ENCODE measurements around the gene RAB40B.

The RAB40B gene

DNA sequence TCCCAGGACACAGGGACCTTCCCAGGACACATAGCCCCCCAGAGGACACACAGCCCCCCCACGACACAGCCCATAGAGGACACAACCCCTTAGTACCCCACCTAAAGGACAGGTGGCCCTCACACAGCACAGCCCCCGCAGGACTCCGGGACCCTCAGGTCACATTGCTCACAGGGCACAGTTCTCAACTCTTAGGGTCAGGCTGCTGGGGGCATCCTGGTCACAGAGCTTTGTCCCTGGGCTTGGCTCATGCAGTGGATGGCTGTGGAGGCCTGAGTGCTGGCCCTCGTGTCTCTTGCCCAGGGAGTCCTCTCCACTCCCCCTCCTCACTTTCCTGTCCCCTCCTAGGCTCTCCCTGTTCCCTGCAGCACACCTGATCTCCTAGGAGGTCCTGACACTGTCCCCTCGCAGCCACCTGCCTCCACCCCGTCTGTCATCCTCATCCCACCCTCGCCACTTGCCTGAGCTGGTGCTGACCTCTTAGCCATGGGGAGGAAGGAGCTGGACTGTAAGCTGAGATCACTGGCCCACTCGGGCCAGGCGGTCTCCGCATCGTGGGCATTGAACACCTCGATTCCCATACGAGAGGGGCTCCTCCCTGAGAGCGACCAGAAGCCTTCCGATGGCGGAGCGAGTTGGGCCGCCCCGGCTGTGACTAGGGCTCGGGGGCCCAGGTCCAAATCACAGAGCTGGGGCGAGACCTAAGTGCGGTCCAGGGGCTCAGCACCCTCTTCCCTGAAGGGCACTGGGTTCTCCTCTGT lies 48.8 kb downstream of the RAB40B start:
- no peak for DNase-seq (ENCODE audit: low spot score)

DNA sequence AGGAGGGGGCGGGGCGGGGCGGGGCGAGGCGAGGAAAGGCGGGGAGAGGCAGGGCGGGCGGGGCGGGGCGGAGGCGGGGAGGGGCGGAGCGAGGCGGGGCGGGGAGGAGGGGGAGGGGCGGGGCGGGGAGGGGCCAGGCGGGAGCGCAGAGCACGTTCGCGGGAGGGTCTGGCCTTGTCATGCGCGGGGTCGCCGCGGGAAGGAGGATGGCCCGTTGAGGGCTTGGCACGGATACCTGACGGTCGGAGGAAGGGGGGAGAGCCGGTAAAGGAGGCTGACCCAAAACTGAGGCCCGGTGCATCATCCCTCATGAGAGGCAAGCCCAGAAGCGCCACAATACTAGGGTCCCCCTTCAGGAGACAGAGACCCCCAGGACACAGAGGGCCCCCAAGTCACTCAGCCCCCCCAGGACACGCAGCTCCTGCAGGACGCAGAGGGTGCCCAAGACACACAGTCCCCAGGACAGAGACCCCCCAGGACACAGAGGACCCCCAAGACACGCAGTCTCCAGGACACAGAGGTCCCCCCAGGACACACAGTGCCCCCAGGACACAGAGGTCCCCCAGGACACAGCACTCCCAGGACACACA lies 49.7 kb downstream of the RAB40B start:
- peak; percentile 60 for DNase-seq (ENCODE audit: low spot score)

DNA sequence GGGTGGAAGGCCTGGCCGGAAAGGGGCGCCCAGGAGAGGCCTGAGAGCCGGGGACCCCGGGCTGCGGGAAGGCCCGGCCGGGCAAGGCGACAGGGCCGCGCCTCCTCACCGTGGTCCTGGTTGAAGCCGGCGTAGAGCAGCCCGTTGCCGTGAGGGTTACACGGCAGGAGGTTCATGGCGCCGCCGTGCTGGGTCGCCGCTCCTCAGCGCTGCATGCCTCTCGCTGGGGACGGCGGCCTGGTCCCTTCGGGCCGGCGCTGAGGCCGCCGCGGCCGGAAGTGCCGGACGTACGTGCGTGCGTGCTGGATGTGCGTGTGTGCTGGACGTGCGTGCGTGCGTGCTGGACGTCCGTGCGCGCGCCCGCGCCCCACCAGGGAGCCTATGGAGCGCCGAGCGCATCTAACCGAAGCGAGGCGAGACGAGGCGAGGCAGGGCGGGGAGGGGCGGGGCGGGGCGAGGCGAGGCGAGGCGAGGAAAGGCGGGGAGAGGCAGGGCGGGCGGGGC lies 50.3 kb downstream of the RAB40B start, which contains the start of gene WDR45B:
Gene WDR45B, minus strand, starts transcription at position 280 of the 504 bp plus-strand sequence. Its CDS starts 104 bp downstream, at position 176.
- peak; percentile 99 for DNase-seq (ENCODE audit: low spot score)

DNA sequence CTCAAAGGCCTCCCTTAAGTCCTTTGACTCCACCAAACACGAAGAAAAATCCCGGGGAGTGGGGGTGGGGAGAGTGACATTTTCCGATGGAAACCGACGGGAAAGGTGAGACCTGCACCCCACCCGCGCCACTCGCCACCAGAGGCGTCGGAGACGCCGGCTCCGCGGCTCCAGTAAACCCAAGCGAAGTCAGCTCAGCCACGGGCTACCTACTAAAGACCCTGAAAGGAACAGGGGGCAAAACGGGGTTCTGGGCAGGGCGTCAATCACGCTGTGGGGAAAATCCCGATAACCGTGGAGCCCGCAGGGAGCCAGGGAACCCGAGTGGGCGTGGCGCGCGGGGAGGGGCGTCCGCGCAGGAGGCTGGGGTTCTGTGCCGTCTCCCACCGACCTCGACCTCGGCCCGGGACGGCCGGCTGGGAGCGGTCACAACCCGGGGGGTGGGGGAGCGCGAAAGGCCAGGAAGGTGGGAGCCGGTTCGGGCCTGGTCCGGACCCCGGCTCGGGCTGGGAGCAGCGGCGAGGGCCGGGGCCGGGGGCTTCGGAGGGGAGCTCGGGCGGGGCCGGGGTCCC lies 50.8 kb downstream of the RAB40B start:
- peak; percentile 54 for DNase-seq (ENCODE audit: low spot score)

DNA sequence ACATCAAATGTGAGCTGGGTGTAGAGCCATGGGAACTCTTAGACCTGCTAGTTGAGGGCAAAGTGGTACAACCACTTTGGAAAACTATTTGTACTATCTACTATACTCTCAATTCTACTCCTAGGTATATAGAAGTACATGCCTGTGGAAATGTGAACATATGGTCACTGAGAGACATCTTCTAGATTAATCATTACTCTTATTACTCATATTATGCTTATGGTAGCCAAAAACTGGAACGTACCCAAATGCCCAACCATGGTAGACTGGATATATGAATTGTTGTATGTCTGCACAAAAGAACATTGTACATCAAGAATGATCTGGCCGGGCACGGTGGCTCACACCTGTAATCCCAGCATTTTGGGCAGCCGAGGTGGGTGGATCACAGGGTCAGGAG lies 53.0 kb downstream of the RAB40B start:
- DNase-seq (ENCODE audit: low spot score), result no peak

DNA sequence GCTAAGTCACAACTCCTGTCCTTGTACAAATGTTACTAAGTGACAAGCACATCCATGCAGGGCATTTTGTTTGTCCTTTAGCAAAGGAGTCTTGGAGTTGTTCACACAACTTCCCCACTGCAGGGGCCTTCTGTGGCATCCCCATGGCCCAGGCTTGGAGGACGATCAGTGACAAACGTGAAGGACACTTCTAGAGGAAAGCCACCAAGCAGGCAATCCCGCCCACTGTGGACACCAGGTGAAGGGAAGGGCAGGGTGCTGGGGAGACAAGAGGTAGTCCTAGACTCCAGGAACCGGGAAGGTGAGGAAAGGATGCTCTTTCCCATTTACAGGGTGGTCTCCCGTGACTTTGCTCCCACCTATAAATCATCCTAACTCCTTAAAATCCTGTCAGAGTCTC lies 54.4 kb downstream of the RAB40B start:
- DNase-seq (ENCODE audit: low spot score), result no peak

DNA sequence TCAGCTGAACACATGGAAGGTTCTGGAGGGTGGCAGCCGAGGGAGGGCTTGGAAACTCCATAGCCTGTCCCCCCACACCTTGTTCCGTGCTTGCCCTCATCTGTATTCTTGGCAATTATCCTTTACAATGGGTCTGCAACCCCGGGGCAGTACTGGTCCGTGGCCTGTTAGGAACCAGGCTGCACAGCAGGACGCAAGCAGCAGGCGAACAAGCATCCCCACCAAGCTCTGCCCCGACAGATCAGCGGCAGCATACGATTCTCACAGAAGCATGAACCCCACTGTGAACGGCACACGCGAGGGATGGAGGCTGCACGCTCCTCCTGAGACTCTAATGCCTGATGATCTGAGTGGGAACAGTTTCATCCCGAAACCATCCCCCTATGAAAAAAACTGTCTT lies 56.5 kb downstream of the RAB40B start:
- DNase-seq (ENCODE audit: low spot score), result no peak

DNA sequence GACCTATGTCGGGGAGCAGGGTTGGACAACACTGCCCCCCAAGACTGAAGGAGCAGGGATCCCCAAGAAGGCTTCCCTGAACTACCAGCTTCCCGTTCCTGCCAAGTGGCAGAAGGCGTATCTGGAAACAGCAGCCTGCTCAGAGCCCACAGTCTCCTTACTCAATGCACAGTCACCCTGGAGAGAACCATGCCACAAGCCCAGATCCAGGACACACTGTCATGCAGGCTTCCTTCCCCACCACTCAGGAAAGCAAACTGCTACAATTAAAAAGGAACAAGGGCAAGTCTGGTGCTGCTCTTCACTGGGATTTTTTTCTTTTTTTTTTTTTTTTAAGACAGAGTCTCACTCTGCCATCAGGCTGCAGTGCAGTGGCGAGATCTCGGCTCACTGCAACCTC lies 58.5 kb downstream of the RAB40B start:
- DNase-seq (ENCODE audit: low spot score), result no peak

DNA sequence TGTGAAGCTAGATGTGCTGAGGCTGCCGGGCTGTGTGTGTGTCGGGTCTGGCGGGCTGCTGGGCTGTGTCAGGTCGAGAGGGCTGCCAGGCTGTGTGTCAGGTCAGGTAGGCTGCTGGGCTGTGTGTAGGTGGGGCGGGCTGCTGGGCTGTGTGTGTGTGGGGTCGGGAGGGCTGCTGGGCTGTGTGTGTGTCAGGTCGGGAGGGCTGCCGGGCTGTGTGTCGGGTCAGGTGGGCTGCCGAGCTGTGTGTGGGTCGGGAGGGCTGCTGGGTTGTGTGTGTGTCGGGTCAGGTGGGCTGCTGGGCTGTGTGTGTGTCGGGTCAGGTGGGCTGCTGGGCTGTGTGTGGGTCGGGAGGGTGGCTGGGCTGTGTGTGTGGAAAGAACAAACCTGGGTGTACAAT lies 58.9 kb downstream of the RAB40B start:
- no peak for DNase-seq (ENCODE audit: low spot score)

DNA sequence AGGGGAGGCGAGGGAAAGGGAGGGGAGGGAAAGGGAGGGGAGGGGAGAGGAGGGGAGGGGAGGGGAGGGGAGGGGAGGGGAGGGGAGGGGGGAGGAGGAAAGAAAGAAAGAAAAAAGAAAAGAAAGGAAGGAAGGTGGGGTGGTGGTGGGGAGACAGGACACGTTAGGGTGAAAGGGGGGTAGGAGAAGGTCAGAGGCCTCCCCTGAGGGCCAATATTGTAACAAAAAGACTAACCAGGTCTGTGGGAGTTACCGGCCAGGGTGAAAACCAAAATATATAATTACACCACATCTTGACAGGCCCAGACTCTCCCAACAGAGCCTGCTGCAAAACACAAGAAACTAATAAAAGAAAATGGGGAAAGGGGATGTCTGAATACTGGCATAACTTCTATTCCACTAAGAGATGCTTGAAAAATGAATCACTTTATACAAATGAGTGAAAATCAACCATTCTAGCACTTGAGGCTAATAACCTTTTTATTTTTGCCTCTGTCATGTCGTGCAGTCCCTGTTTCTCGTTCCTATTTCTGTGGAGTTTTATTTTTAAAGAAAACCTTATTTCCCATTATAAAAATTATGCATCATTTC lies 60.2 kb downstream of the RAB40B start:
- no peak for DNase-seq (ENCODE audit: low spot score)

DNA sequence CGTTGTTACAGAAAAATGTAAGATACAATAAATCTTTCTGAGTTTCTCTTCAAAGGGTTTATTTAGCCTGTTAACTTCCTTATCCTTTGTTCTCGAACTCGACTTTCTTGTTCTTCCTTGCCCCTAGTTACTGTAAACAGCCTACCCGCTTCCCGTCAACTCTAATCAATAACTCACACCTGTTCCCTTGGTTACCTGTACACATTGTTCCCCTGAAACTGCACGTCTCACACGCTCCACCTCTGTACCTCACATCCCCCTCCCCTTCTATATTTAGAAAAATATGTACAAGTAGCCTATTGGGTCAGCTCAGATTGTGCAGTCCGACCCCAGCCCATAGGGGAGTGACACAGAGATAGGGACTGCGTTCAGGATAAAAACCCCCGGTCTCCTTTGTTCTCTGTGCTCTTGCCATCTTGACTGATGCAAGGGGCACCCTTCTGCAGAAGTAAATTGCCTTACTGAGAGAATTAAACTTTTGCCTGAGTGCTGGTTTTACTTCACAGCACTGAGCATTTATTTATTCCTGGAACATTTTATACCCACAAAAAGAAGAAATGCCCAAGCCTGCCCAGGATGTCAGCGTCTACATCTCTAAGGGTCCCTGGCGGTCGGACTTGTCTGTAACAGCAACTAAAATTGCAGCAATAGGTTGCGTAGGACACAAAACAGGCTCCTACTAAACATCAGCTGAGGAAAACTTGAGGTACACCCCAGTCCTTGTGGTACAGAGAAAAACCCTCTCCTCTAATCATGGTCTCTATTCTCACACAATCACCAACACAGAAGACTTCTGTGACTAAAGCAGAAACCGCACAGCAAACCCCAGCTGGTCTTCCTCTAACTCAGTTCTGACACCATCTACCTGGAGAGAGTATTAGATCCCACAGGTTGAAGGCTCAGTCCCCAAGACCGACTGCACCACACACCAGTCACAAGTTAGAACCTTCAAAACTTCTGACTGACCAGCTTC lies 61.6 kb downstream of the RAB40B start:
- DNase-seq (ENCODE audit: low spot score), result no peak

DNA sequence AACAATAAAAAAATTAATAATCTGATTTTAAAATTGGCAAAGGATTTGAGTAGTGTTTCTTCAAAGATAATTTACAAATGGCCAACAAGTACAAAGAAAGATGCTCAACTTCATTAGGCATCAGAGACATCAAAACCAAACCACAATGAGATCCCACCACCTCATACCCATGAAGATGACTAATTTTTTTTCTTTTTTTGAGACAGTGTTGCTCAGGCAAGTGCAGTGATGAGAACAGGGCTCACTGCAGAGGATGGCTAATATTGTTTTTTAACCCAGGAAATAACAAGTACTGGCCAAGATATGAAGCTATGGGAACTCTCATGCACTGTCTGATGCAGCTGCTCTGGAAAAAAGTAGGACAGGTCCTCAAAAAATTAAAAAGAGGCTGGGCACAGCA lies 65.2 kb downstream of the RAB40B start:
- no peak for DNase-seq (ENCODE audit: low spot score)

DNA sequence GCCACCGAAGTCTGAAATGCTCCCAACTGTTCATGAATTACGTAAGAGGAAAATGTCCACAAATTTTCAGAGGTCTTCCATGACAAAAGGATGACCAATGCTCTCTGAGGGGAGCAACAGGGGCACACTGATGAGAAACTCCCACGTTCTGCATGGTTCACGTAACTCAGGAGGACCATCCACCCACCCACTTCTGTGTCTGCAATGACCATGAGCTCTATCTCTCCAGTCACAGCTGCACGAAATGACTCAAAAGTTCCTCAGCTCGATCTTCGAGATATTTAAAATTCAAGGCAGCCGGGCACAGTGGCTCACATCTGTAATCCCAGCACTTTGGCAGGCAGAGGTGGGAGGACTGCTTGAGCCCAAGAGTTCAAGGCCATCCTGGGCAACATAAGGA lies 66.0 kb downstream of the RAB40B start:
- no peak for DNase-seq (ENCODE audit: low spot score)

DNA sequence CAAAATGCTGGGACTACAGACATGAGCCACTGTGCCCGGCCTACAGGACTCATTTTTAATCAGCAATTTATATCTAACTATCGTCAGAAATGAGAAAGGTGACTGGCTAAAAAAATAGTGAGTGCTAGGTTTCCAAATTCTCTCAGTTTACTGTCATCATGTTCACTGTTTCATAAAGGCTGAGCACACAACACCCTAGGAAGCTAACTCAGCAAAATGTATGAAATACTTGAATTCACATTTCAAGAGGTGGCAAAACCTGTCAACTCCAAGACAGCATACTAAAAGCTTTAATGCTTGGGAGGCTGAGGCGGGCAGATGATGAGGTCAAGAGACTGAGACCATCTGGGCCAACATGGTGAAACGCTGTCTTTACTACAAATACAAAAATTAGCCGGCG lies 67.0 kb downstream of the RAB40B start:
- no peak for DNase-seq (ENCODE audit: low spot score)

DNA sequence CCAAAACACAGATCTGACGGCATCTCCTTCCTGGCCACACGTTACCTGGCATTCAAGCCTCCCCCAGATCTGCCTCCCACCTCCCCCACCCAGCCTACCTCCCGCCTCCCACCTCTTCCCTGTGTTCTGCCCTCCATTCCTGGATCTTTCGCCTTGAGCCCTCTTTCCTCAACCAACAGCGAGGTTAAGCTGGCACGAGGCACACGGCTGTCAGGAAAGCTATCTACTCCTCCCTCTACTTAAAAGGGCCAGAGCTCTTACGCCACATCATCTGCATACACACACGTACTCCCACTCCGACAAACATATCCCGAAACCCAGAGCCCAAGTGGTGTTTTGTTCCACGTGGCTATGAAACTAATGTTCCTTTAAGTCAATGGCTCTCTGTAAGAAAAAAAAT lies 68.3 kb downstream of the RAB40B start:
- no peak for DNase-seq (ENCODE audit: low spot score)

DNA sequence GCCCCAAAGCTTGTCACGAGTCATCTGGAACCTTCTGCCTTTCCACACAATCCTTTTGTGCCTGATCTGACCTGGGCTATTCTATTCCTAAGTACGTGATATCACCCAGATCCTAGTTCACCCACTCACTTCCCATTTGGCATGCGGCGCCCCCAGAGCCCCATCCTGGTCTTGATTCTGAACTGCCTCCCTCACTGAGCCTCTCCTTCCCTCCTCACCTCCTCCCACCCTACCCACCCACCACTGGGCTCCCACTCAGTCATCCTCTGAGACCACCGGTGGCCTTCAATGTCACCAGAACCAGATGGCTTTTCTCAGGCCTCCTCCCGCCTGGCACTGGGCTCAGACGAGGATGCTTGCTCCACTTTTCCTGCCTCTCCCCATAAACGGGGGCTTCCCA lies 68.8 kb downstream of the RAB40B start:
- DNase-seq (ENCODE audit: low spot score), result no peak

DNA sequence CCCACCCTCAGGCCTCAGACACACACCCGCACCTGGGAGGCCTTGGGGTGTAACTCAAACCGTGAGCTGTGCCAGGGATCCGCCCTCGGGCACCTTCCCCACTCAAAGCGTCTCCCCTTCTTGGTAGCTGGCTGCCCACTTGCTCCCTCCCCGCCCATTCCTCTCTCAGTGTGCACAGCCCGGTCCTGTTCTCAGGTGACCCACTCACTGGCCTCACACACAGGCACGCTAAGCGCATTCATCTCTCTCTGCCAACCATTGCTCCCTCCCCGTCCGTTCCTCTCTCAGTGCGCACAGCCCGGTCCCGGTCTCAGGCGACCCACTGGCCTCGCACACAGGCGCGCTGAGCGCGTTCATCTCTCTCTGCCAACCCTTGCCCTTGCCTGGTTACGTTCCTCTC lies 71.1 kb downstream of the RAB40B start:
- no peak for DNase-seq (ENCODE audit: low spot score)

DNA sequence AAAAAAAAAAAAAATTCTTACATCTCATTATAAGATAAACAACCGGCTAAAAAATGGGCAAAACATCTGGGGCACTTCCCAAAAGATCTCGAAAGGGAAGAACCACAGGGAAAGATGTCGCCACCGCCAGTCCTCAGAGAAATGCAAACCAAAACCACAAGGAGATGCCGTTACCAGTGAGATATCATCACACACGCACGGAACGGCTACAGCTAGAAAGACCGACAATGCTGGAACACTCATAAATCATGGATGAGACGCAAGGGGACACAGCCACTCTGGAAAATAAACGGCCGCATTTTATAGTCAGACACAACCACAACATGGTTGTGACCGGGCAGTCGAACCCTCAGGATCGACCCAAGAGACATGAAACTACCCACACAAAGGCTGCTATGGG lies 74.8 kb downstream of the RAB40B start:
- DNase-seq (ENCODE audit: low spot score), result no peak

DNA sequence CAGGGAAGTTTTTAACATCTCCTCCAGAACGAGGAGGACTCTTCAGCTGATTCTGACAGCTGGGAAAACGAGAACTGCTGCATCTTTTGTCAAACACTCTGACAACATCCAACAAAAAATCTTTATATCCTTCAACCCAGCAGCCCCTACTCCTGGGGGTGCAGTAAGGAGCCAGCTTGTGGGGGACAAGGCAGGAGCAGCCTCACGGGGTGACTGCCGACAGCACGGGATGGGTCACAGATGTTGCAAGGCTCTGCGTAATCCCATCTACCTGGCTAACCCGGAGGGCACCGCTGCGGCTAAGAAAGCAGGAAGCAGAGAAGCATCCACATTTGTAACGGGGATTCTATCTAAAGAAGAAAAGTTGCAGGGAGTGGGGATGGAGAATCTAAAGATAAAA lies 78.9 kb downstream of the RAB40B start:
- no peak for DNase-seq (ENCODE audit: low spot score)

DNA sequence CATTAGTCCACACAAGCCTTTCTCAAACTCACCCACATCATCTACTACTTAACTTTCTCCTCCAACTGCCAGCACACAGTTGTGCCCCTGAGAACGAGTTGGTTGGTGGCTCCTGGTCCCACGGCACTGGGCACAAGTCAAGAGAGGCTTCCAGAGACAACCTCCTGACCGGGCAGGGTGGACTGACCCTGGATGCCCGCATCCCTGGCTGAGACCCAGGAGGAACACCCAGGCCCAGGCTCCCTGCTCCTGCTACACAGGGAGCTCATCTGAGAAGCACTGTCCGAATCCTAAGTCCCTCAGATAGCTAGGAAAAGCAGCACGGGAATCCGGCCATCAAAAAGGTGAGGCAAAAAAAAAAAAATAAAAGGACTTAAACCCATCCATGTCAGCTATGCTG lies 79.3 kb downstream of the RAB40B start:
- DNase-seq (ENCODE audit: low spot score), result no peak

DNA sequence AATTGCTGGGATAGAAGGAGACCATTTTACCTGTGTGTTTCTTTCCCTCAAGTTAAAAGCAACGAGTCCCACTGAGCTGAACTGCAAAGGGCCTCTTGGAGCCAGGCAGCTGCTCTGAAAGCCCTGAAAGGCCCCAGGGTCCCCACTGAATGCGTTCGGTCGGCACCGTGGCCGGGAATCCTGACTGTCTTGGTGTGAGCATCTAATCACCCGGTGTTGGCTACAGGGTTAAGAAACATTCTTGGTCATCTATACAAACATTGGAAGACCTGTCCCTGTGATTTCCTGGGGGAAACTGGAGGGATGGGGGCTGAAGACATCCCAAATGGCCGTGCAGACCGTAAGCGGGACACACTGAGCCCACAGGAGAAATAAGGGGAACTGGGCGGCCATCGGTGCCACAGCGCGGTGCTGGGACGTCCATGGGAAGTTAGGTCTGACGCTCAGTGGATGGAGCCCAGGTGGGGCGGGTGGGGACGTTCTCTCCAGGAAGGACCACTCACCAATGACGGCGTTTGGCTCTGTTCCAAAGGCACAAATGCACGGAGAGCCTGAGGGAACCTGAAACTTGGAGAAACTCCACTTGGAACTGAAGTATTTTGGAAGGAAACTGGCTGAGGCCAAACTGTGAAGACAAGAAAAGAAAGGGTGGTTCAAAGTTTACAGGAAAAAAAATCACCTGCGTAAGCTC lies 82.3 kb downstream of the RAB40B start:
- no peak for DNase-seq (ENCODE audit: low spot score)
